ENCODE data around the gene MALT1.

The MALT1 gene

GRCh38 chr18:58800582-58800981 is 129.3 kb downstream of the MALT1 start:
- POLR2A ChIA-PET, result no interaction called here
- no peak for TF ChIP-seq CTCF (IDR thresholded peaks at IDR 0.05; ENCODE audit: insufficient read depth, low read length, missing control alignments)
- H3K4me3 ChIP-seq (ENCODE audit: low read depth, low read length), result no peak overlapping the region
- DNase-seq (ENCODE audit: low read depth, low spot score), result no peak
- CTCF ChIA-PET, result no interaction called here

- ChIA-PET POLR2A (no interaction called here), CTCF (no interaction called here)
- H3K4me3 ChIP-seq (ENCODE audit: low read depth, low read length), result no peak overlapping the region
- no peak for DNase-seq (ENCODE audit: low read depth, low spot score)
- TF ChIP-seq CTCF (IDR thresholded peaks at IDR 0.05; ENCODE audit: insufficient read depth, low read length, missing control alignments), result no peak
These were observed 131.7 kb downstream of the MALT1 start for GRCh38 chr18:58802959-58803358.

GRCh38 chr18:58803978-58804377 is 132.7 kb downstream of the MALT1 start:
- TF ChIP-seq CTCF (IDR thresholded peaks at IDR 0.05; ENCODE audit: insufficient read depth, low read length, missing control alignments), result no peak
- no peak for DNase-seq (ENCODE audit: low read depth, low spot score)
- ChIA-PET POLR2A (no interaction called here), CTCF (no interaction called here)
- no peak overlapping the region for H3K4me3 ChIP-seq (ENCODE audit: low read depth, low read length)

Data from AG04449 (cell line).